Osteoblast (primary cell): ENCODE measurements around the gene MUC5B. TPM values are rescaled to one million over a fixed set of nuclear protein-coding genes. Genes with fewer than 3 reads are reported as not detected.
"Not testable (repeated sequence)": the region's sequence is repeated elsewhere in the genome, so short reads cannot be mapped to it uniquely, and the experiment has no call there.

Experiments used
- DNase-seq: peaks from one replicate; pipeline ENCODE4 v3.0.0; 2011; ENCODE audit warnings: low spot score, mixed read lengths; ENCODE audit not compliant: insufficient read length; ENCODE audit errors: missing footprints
- H2AFZ ChIP-seq: 2 replicates; pipeline ENCODE4 v1.6.0; 2011; ENCODE audit warnings: mild to moderate bottlenecking, low read length
- H3K27ac ChIP-seq: 2 replicates; pipeline ENCODE4 v1.5.1; 2011; ENCODE audit warnings: mild to moderate bottlenecking, low read depth, low read length, moderate library complexity
- H3K27me3 ChIP-seq: 2 replicates; pipeline ENCODE4 v1.6.0; 2012; ENCODE audit warnings: mild to moderate bottlenecking, control low read depth, inconsistent platforms, low read length, moderate library complexity; ENCODE audit not compliant: insufficient read depth
- H3K36me3 ChIP-seq: 2 replicates; pipeline ENCODE4 v1.5.1; 2011; ENCODE audit warnings: mild to moderate bottlenecking, low read length, control low read depth, moderate library complexity; ENCODE audit not compliant: insufficient read depth
- H3K4me1 ChIP-seq: 2 replicates; pipeline ENCODE4 v1.5.1; 2011; ENCODE audit warnings: mild to moderate bottlenecking, low read length, control low read depth, moderate library complexity; ENCODE audit not compliant: insufficient read depth
- H3K4me2 ChIP-seq: 2 replicates; pipeline ENCODE4 v1.6.0; 2011; ENCODE audit warnings: mild to moderate bottlenecking, low read length; ENCODE audit not compliant: insufficient read depth
- H3K4me3 ChIP-seq: fragments of 200-600 bp; sonication (generic); 3 replicates; pipeline ENCODE4 v1.5.1; 2012; ENCODE audit warnings: mild to moderate bottlenecking, low read length, inconsistent platforms; ENCODE audit not compliant: insufficient read depth
- H3K79me2 ChIP-seq: 2 replicates; pipeline ENCODE4 v1.6.0; 2012; ENCODE audit warnings: mild to moderate bottlenecking, low read length, control low read depth, inconsistent platforms; ENCODE audit not compliant: insufficient read depth
- H3K9me3 ChIP-seq: 2 replicates; pipeline ENCODE4 v1.5.1; 2011; ENCODE audit warnings: low read depth, low read length, control low read depth
- H4K20me1 ChIP-seq: 2 replicates; pipeline ENCODE4 v1.6.0; 2012; ENCODE audit warnings: mild to moderate bottlenecking, low read length, control low read depth; ENCODE audit not compliant: insufficient read depth
- total RNA-seq: library from RNA; depleted of rRNA; stranded (reverse); fragments of >200 nt; gene quantifications from 2 replicates; pipeline ENCODE4 v1.2.3, GENCODE V29; 2012
- TF ChIP-seq, protein P1 (sequence below): IDR thresholded peaks from 2 replicates; pipeline ENCODE4 v1.5.1; 2011; ENCODE audit warnings: mild to moderate bottlenecking, low read depth, low read length, moderate library complexity; ENCODE audit errors: extremely low read depth

Gene MUC5B
- total RNA-seq, 1 donor: not detected

DNA sequence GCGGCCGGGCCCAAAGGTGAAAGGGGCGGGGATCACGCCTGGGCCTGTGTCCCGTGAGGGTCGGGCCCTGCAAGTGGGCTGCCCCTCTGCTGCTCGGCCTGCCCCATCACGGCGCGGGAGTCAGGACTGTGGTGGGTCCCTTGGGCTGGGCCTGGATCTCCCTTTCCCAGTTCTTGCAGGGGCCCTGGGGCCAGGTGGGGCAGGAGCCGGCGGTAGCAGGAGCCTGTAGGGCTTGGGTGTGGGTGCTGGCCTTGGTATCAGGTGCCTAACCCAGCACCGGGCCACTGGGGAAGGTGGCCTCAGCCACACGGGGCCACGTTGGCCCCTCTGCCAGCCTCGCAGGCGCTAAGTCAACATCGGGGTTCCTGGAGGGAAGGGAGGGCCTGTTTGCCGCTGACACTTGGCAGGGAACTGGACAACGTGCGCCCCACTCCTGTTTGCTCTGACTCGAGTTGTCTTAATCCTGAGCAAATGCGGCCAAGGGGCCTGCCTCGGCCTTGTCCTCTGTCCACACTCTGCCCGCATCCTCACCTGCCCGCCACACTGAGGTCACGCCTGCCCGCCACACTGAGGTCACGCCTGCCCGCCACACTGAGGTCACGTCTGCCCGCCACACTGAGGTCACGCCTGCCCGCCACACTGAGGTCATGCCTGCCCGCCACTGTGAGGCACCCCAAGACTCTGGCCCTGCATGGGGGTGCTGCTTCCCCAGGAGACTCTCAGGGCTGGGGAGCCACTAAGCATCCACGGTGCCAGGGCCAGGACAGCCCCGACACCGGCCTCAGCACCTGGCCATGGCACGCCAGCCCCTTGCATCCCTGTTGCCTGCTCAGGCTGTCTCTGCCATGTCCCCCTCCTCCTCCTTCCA is 14.2 kb upstream of the MUC5B start:
- Histone ChIP-seq H3K4me2 (no peak overlapping the region), H3K36me3 (no peaks in the 10 kb centered on the region), H3K27me3 (peaks cover 7% of the 10 kb centered on the region), H3K9me3 (peaks cover 5% of the 10 kb centered on the region), H3K79me2 (no peaks in the 10 kb centered on the region), H4K20me1 (no peaks in the 10 kb centered on the region), H3K27ac (no peak overlapping the region), H3K4me3 (no peak overlapping the region), H2AFZ (no peak overlapping the region), H3K4me1 (no peaks in the 10 kb centered on the region)
- DNase-seq: peak; percentile 42
- TF ChIP-seq, protein P1, sequence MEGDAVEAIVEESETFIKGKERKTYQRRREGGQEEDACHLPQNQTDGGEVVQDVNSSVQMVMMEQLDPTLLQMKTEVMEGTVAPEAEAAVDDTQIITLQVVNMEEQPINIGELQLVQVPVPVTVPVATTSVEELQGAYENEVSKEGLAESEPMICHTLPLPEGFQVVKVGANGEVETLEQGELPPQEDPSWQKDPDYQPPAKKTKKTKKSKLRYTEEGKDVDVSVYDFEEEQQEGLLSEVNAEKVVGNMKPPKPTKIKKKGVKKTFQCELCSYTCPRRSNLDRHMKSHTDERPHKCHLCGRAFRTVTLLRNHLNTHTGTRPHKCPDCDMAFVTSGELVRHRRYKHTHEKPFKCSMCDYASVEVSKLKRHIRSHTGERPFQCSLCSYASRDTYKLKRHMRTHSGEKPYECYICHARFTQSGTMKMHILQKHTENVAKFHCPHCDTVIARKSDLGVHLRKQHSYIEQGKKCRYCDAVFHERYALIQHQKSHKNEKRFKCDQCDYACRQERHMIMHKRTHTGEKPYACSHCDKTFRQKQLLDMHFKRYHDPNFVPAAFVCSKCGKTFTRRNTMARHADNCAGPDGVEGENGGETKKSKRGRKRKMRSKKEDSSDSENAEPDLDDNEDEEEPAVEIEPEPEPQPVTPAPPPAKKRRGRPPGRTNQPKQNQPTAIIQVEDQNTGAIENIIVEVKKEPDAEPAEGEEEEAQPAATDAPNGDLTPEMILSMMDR: no peak

- Histone ChIP-seq H4K20me1 (no peaks in the 10 kb centered on the region), H3K4me3 (no peak overlapping the region), H3K4me2 (no peak overlapping the region), H2AFZ (no peak overlapping the region), H3K27ac (no peak overlapping the region), H3K27me3 (peaks cover 12% of the 10 kb centered on the region), H3K79me2 (no peaks in the 10 kb centered on the region), H3K36me3 (no peaks in the 10 kb centered on the region), H3K4me1 (no peaks in the 10 kb centered on the region), H3K9me3 (peaks cover 5% of the 10 kb centered on the region)
- TF ChIP-seq, protein P1: no peak
- DNase-seq: peak; percentile 49
Observed at GRCh38 chr11:1209371-1210057, 13.4 kb upstream of the MUC5B start.

DNA sequence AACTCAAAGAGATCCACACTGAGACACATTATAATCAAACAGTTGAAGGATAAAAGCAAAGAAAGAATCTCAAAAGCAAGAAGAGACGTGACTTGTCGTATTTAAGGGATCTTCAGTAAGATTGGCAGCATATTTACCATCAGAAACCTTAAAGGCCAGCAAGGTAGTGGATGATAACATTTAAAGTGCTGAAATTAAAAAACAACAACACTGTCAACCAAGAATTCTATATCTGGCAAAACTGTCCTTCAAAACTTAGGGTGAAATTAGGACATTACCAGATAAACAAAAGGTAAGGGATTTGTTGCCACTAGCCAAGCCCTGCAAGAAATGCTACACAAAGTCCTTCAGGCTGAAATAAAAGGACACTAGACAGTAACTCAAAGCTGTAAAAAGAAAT is 11.0 kb upstream of the MUC5B start:
- H3K27ac ChIP-seq: no peak overlapping the region
- no peak for DNase-seq
- peaks cover 5% of the 10 kb centered on the region for H3K9me3 ChIP-seq
- no peaks in the 10 kb centered on the region for H3K36me3 ChIP-seq
- no peak overlapping the region for H2AFZ ChIP-seq
- no peaks in the 10 kb centered on the region for H4K20me1 ChIP-seq
- H3K4me2 ChIP-seq: no peak overlapping the region
- TF ChIP-seq, protein P1: no peak
- no peaks in the 10 kb centered on the region for H3K4me1 ChIP-seq
- H3K4me3 ChIP-seq: no peak overlapping the region
- H3K79me2 ChIP-seq: no peaks in the 10 kb centered on the region
- H3K27me3 ChIP-seq: peaks cover 16% of the 10 kb centered on the region

DNA sequence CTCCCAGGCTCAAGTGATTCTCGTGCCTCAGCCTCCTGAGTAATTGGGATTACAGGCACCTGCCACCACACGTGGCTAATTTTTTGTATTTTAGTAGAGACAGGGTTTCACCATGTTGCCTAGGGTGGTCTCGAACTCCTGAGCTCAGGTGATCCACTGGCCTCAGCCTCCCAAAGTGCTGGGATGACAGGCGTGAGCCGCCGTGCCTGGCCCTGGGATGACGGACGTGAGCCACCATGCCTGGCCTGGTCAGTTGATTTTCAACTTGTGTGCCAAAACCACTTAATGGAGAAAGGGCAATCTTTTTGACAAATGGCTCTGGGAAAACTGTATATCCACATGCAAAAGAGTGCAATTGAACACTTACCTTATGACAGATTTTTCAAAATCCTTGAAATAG is 7.0 kb upstream of the MUC5B start:
- not testable (repeated sequence) for DNase-seq, H3K27ac ChIP-seq, H3K4me2 ChIP-seq, H3K36me3 ChIP-seq, H3K9me3 ChIP-seq, H3K79me2 ChIP-seq, H4K20me1 ChIP-seq, H3K4me3 ChIP-seq, H2AFZ ChIP-seq, H3K4me1 ChIP-seq
- peaks cover 16% of the 10 kb centered on the region for H3K27me3 ChIP-seq
